Caco-2 (cell line): ENCODE measurements around the gene RCHY1. TPM values are rescaled to one million over a fixed set of nuclear protein-coding genes. Genes with fewer than 3 reads are reported as not detected.

Source experiments
- BruUV-seq: library from RNA; stranded (reverse); fragments of 400-500 nt; replicated peaks from 2 replicates; lab custom pipeline; 2021; lab: Mats Ljungman, UMichigan
- CTCF ChIA-PET: fragments of 300-600 bp; sonication (Branson Sonifier 250); formaldehyde crosslinking; loops from one replicate; lab custom pipeline; 2022; ENCODE audit warnings: antibody characterized with exemption; lab: Charles Lee
- POLR2A ChIA-PET: fragments of 300-600 bp; sonication (Branson Sonifier 250); formaldehyde crosslinking; loops from one replicate; lab custom pipeline; 2022; ENCODE audit warnings: antibody characterized with exemption; lab: Charles Lee
- DNase-seq, 2 experiments: peaks; one replicate each; pipeline versions ENCODE4 v3.0.0 to v3.0.0-alpha.2; 2020 to 2022
- H3K27me3 ChIP-seq: replicated peaks from 2 replicates; pipeline ENCODE4 v1.6.0; 2011; ENCODE audit warnings: low read length; ENCODE audit not compliant: control insufficient read depth, insufficient read depth
- H3K36me3 ChIP-seq: 2 replicates; pipeline ENCODE4 v1.5.1; 2011; ENCODE audit warnings: low read length; ENCODE audit not compliant: control insufficient read depth, insufficient read depth
- H3K4me1 ChIP-seq: fragments of 250-450 bp; sonication (Bioruptor Pico); 2 replicates; pipeline ENCODE4 v1.5.1; 2020; ENCODE audit warnings: mild to moderate bottlenecking
- H3K4me3 ChIP-seq: 2 replicates; pipeline ENCODE4 v1.5.1; 2011; ENCODE audit warnings: low read depth, mild to moderate bottlenecking, control low read depth, low read length
- H3K9me3 ChIP-seq: fragments of 250-450 bp; sonication (Bioruptor Pico); 2 replicates; pipeline ENCODE4 v1.5.1; 2020; ENCODE audit warnings: mild to moderate bottlenecking, moderate library complexity
- H3K27ac Mint-ChIP-seq: one replicate; pipeline ENCODE4 v1.8.0; 2022; ENCODE audit warnings: mixed read lengths; ENCODE audit not compliant: unreplicated experiment
- H3K27me3 Mint-ChIP-seq: one replicate; pipeline ENCODE4 v1.8.0; 2022; ENCODE audit warnings: mixed read lengths; ENCODE audit not compliant: insufficient read depth, unreplicated experiment
- H3K36me3 Mint-ChIP-seq: one replicate; pipeline ENCODE4 v1.8.0; 2022; ENCODE audit warnings: mild to moderate bottlenecking, mixed read lengths; ENCODE audit not compliant: insufficient read depth, unreplicated experiment
- H3K4me1 Mint-ChIP-seq: one replicate; pipeline ENCODE4 v1.8.0; 2022; ENCODE audit warnings: low read depth, mixed read lengths; ENCODE audit not compliant: unreplicated experiment
- H3K4me3 Mint-ChIP-seq: one replicate; pipeline ENCODE4 v1.8.0; 2022; ENCODE audit warnings: mild to moderate bottlenecking, moderate library complexity, mixed read lengths; ENCODE audit not compliant: unreplicated experiment
- H3K9me3 Mint-ChIP-seq: one replicate; pipeline ENCODE4 v1.8.0; 2022; ENCODE audit warnings: mixed read lengths; ENCODE audit not compliant: unreplicated experiment
- intact Hi-C: fragments of 100-400 bp; cut with micrococcal nuclease; formaldehyde crosslinking; loops from one replicate; pipeline ENCODE4 v1.10.0; 2022; ENCODE audit not compliant: unreplicated experiment
- total RNA-seq: library from RNA; stranded (reverse); gene quantifications from 2 replicates; pipeline ENCODE4 v1.2.3, GENCODE V29; 2022
- TF ChIP-seq, protein P1 (sequence below), 2 experiments: fragments of 200-600 bp in 1 of 2; IDR thresholded peaks; 1 replicate in 1 of 2; 2 replicates in 1 of 2; pipeline versions ENCODE4 v1.5.1 to v1.8.0; 2011 to 2022; ENCODE audit warnings: antibody characterized with exemption in 1 of 2, control low read depth in 1 of 2, inconsistent platforms in 1 of 2, low read depth in 1 of 2, low read length in 1 of 2, mild to moderate bottlenecking in 1 of 2, moderate library complexity in 1 of 2; ENCODE audit not compliant: insufficient read depth in 1 of 2, severe bottlenecking in 1 of 2, unreplicated experiment in 1 of 2

The RCHY1 gene
- total RNA-seq, 1 experiment from 2014 or later, result 38.2 TPM

GRCh38 chr4:75432683-75433082 lies 81.5 kb downstream of the RCHY1 start:
- intact Hi-C loops, result loop anchor here (1.0 kb wide), 2 partner anchors 36 to 58 kb away; no protein-coding TSS in a partner anchor
- ChIA-PET POLR2A (no interaction called here), CTCF (interaction anchor here (0.8 to 1.7 kb wide), 5 partner anchors 35 to 558 kb away, joined by 3 to 12 read pairs (median 9); no protein-coding TSS in a partner anchor)
- no peaks in the 10 kb centered on the region for H3K9me3 Mint-ChIP-seq
- no peak overlapping the region for H3K4me3 ChIP-seq
- H3K4me1 ChIP-seq, result no peaks in the 10 kb centered on the region
- H3K27me3 Mint-ChIP-seq, result peaks cover 20% of the 10 kb centered on the region
- H3K27me3 ChIP-seq, result no peaks in the 10 kb centered on the region
- H3K4me1 Mint-ChIP-seq, result no peaks in the 10 kb centered on the region
- no peaks in the 10 kb centered on the region for H3K36me3 ChIP-seq
- peak; percentile 44 to 55 for DNase-seq
- H3K4me3 Mint-ChIP-seq, result no peak overlapping the region
- TF ChIP-seq, protein P1, sequence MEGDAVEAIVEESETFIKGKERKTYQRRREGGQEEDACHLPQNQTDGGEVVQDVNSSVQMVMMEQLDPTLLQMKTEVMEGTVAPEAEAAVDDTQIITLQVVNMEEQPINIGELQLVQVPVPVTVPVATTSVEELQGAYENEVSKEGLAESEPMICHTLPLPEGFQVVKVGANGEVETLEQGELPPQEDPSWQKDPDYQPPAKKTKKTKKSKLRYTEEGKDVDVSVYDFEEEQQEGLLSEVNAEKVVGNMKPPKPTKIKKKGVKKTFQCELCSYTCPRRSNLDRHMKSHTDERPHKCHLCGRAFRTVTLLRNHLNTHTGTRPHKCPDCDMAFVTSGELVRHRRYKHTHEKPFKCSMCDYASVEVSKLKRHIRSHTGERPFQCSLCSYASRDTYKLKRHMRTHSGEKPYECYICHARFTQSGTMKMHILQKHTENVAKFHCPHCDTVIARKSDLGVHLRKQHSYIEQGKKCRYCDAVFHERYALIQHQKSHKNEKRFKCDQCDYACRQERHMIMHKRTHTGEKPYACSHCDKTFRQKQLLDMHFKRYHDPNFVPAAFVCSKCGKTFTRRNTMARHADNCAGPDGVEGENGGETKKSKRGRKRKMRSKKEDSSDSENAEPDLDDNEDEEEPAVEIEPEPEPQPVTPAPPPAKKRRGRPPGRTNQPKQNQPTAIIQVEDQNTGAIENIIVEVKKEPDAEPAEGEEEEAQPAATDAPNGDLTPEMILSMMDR (IDR thresholded peaks at IDR 0.05; ENCODE audit: insufficient read depth in 1 of 2, low read depth in 1 of 2, low read length in 1 of 2, severe bottlenecking in 1 of 2, unreplicated experiment in 1 of 2), result peak; percentile 67 to 68
- no peak overlapping the region for H3K27ac Mint-ChIP-seq
- no peaks in the 10 kb centered on the region for H3K36me3 Mint-ChIP-seq
- no TSS peak for BruUV-seq
- H3K9me3 ChIP-seq, result no peaks in the 10 kb centered on the region

- POLR2A ChIA-PET, result no interaction called here
- H3K27me3 Mint-ChIP-seq, result peaks cover 10% of the 10 kb centered on the region
- no peak overlapping the region for H3K27ac Mint-ChIP-seq
Measured at GRCh38 chr4:75429208-75429607, 85.0 kb downstream of the RCHY1 start.

More at GRCh38 chr4:75429208-75429607, 85.0 kb downstream of the RCHY1 start:
- no peak overlapping the region for H3K4me3 ChIP-seq
- no peaks in the 10 kb centered on the region for H3K36me3 ChIP-seq
- Mint-ChIP-seq H3K9me3 (peaks cover 16% of the 10 kb centered on the region), H3K36me3 (no peaks in the 10 kb centered on the region), H3K4me3 (no peak overlapping the region), H3K4me1 (no peaks in the 10 kb centered on the region)
- H3K27me3 ChIP-seq, result no peaks in the 10 kb centered on the region
- BruUV-seq, result no TSS peak
- TF ChIP-seq, protein P1 (IDR thresholded peaks at IDR 0.05; ENCODE audit: insufficient read depth in 1 of 2, low read depth in 1 of 2, low read length in 1 of 2, severe bottlenecking in 1 of 2, unreplicated experiment in 1 of 2), result no peak
- H3K4me1 ChIP-seq, result no peaks in the 10 kb centered on the region
- CTCF ChIA-PET, result no interaction called here
- intact Hi-C loops, result no loop called here
- DNase-seq, result no peak
- H3K9me3 ChIP-seq, result no peaks in the 10 kb centered on the region

Other genes with a start within 250 kb of the RCHY1 start
- 11.8 and 12.3 TPM in 2 replicates for gene THAP6, start 70 bp upstream of the RCHY1 start, total RNA-seq
- gene ODAPH, start 41.7 kb upstream of the RCHY1 start, total RNA-seq, result not detected in 2 replicates
- 1.5 and 1.9 TPM in 2 replicates for gene CDKL2, start 116.1 kb upstream of the RCHY1 start, total RNA-seq
- gene G3BP2, start 159.0 kb upstream of the RCHY1 start, total RNA-seq, result 187 TPM in 2 replicates
- 55.4 and 59.7 TPM in 2 replicates for gene USO1, start 210.2 kb upstream of the RCHY1 start, total RNA-seq